T-helper 2 cell treated with Interferon-gamma antibody and Interleukin-4, amounts not matched to agents 5 μg/mL and 100 μg/mL, for 36 hours (primary cell): Measurements from ENCODE around the gene B3GNT7.

Experiments used
- DNase-seq: peaks from one replicate; pipeline ENCODE4 v3.0.0; 2021; ENCODE audit warnings: low spot score
- H3K27ac Mint-ChIP-seq: one replicate; pipeline ENCODE4 v1.8.0; 2021; ENCODE audit warnings: mild to moderate bottlenecking, mixed read lengths
- H3K27me3 Mint-ChIP-seq: one replicate; pipeline ENCODE4 v1.8.0; 2021; ENCODE audit warnings: low read depth, mixed read lengths
- H3K36me3 Mint-ChIP-seq: one replicate; pipeline ENCODE4 v1.8.0; 2021; ENCODE audit warnings: low read depth, mixed read lengths
- H3K4me1 Mint-ChIP-seq: one replicate; pipeline ENCODE4 v1.8.0; 2021; ENCODE audit warnings: low read depth, mixed read lengths
- H3K4me3 Mint-ChIP-seq: one replicate; pipeline ENCODE4 v1.8.0; 2022; ENCODE audit warnings: mild to moderate bottlenecking, moderate library complexity, mixed read lengths
- H3K9me3 Mint-ChIP-seq: one replicate; pipeline ENCODE4 v1.8.0; 2021; ENCODE audit warnings: mixed read lengths

B3GNT7 gene

DNA sequence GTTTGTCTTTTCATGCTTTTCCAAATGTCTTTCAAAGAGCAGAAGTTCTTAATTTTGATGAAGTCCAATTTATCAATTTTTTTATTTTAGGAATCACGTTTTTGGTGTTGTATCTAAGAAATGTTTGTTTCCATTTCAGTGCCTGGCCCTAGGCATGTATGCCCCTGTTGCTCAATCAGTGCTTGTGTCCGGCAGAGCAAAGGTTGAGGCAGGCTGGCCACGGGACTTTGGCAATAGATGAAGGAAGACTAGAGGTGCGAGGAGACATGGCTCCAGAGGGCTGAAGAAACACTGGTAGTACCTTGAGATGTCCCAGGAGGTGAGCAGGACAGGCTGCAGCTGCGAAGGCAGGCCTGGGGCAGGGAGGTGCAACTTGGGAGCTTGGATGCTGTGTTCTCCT lies 10.1 kb upstream of the B3GNT7 start:
- H3K27ac Mint-ChIP-seq, result no peak overlapping the region
- no peaks in the 10 kb centered on the region for H3K36me3 Mint-ChIP-seq
- DNase-seq, result no peak
- peaks cover 4% of the 10 kb centered on the region for H3K27me3 Mint-ChIP-seq
- no peaks in the 10 kb centered on the region for H3K4me1 Mint-ChIP-seq
- H3K9me3 Mint-ChIP-seq, result peaks cover 12% of the 10 kb centered on the region
- no peak overlapping the region for H3K4me3 Mint-ChIP-seq

DNA sequence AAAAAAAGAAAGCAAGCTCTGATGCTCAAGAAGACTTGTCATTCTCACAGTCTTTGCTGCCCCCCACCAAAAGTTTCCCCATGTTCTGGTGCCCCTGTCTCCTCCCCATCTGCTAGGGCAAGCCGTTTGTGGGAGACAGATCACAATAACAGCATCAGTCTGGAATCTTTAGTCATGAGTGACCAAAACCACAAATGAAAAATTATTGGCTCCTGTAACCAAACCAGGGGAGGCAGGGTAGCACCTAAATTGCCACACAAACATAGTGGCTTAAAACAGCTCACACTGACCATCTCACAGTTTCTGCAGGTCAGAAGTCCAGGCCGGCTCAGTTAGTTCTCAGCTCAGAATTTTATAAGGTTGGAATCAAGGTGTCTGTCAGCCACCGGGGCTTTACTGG lies 9.1 kb upstream of the B3GNT7 start:
- H3K27me3 Mint-ChIP-seq, result peaks cover 4% of the 10 kb centered on the region
- no peak overlapping the region for H3K4me3 Mint-ChIP-seq
- no peak overlapping the region for H3K27ac Mint-ChIP-seq
- no peaks in the 10 kb centered on the region for H3K4me1 Mint-ChIP-seq
- DNase-seq, result no peak
- H3K36me3 Mint-ChIP-seq, result no peaks in the 10 kb centered on the region
- peaks cover 12% of the 10 kb centered on the region for H3K9me3 Mint-ChIP-seq

DNA sequence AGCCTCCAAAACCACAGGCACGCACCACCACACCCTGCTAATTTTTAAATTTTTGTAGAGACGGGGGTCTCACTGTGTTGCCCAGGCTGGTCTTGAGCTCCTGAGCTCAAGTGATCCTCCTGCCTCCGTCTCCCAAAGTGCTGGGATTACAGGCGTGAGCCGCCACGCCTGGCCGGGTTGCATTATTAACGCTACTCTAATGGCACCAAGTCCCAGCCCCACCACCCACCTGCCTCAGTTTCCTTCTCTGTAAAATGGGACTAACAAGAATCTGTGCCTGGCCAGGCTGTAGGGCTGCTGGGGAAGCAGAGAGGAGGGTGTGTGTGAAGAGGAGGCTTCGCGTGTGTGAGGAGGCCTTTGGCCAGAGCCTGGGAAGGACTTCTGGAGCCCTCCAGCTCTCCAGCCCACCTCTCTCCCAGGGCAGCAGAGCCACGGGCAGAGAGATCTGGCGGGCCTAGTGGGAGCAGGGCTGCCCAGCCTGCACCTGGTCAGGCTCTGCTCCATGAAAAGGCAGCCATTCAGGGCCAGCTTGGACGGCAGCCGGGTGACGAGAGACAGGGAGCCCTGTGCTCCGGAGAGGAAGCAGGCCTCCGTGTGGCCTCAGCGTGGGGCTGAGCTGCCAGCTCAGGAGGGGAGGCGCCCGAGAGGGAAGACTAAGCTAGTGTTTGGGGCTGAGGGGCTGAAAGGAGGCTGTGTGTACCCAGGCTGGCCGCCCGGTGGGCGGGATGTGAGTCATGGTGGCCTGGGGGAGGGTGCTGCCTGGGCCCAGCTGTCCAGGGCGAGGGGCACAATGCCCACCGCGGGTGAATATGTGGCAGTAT lies 7.4 kb upstream of the B3GNT7 start:
- no peak overlapping the region for H3K27ac Mint-ChIP-seq
- H3K9me3 Mint-ChIP-seq, result peaks cover 12% of the 10 kb centered on the region
- H3K36me3 Mint-ChIP-seq, result no peaks in the 10 kb centered on the region
- DNase-seq, result no peak
- no peak overlapping the region for H3K4me3 Mint-ChIP-seq
- no peaks in the 10 kb centered on the region for H3K4me1 Mint-ChIP-seq
- H3K27me3 Mint-ChIP-seq, result peaks cover 4% of the 10 kb centered on the region

DNA sequence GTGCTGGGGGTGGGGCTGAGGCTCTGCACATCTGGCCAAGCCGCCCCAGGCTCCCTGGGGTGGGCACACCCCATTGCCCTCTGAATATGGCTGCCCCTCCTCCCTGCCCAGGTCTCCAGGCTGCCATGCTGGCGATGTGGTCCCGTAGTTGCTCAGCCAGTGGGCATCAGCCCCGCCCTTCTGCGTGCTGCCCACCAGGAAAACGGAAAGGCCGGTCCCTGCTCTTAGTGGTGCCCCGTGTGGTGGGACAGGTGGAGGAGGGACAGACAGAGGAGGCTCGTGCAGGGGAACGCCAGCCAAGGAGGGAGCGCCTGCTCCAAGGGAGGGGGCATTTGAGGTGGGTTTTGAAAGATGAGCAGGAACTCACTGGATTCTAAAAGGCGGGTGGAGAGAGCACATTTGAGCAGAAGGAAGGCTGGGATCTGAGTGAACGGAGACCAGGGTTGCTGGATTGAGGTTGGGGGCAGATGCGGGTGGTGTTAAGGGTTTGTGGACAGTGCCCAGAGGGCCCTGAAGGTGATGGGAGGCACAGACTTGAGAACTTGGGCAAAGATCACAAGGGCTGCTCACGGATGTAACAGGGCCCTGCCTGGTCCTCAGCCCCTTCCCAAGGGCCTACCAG lies 6.7 kb upstream of the B3GNT7 start:
- Mint-ChIP-seq H3K4me3 (no peak overlapping the region), H3K27ac (no peak overlapping the region), H3K4me1 (peaks cover 6% of the 10 kb centered on the region), H3K9me3 (peaks cover 12% of the 10 kb centered on the region), H3K36me3 (no peaks in the 10 kb centered on the region), H3K27me3 (peaks cover 11% of the 10 kb centered on the region)
- DNase-seq, result no peak

DNA sequence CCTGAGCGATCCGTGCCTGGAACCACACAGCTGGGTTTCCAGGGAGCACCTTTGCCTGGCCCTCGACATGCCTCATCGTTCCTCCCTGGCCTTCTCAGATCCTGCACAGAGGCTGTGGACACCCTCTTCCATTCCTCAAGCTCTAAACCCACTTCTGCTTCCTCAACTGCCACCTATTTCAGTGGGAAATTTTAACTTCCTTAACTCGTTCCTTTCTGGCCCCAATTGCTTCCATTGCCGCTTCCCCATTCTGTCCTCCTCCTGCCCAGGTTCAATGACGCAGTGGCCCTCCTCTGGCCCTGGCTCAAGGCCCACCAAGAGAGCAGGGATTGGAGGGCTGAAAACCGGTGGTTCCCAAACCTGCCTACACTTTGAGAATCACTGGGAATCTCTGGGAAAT lies 4.8 kb upstream of the B3GNT7 start:
- H3K27ac Mint-ChIP-seq, result no peak overlapping the region
- H3K4me3 Mint-ChIP-seq, result no peak overlapping the region
- DNase-seq, result no peak
- peaks cover 4% of the 10 kb centered on the region for H3K9me3 Mint-ChIP-seq
- peaks cover 8% of the 10 kb centered on the region for H3K4me1 Mint-ChIP-seq
- peaks cover 19% of the 10 kb centered on the region for H3K27me3 Mint-ChIP-seq
- no peaks in the 10 kb centered on the region for H3K36me3 Mint-ChIP-seq

DNA sequence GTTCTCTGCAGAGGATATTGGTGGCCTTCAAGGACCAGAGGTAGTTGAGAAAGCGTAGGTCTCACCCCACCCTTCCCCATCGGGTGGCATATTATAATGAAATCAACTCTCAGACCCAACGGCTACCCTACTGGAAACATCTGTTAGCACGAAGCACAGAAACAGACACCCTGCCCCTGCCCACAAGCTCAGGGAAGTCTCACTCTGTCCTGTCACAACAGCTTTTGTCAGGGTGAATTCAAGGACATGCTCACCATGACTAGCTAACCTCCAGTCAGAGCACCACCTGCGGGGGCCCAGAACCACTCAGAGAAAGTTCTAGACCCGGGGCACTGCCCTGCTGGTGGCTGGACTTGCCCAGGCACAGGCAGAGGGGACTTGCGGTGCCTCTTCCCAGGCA lies 3.5 kb upstream of the B3GNT7 start:
- Mint-ChIP-seq H3K9me3 (no peaks in the 10 kb centered on the region), H3K4me3 (no peak overlapping the region), H3K27me3 (peaks cover 23% of the 10 kb centered on the region), H3K4me1 (peaks cover 8% of the 10 kb centered on the region), H3K36me3 (no peaks in the 10 kb centered on the region), H3K27ac (no peak overlapping the region)
- DNase-seq, result no peak

DNA sequence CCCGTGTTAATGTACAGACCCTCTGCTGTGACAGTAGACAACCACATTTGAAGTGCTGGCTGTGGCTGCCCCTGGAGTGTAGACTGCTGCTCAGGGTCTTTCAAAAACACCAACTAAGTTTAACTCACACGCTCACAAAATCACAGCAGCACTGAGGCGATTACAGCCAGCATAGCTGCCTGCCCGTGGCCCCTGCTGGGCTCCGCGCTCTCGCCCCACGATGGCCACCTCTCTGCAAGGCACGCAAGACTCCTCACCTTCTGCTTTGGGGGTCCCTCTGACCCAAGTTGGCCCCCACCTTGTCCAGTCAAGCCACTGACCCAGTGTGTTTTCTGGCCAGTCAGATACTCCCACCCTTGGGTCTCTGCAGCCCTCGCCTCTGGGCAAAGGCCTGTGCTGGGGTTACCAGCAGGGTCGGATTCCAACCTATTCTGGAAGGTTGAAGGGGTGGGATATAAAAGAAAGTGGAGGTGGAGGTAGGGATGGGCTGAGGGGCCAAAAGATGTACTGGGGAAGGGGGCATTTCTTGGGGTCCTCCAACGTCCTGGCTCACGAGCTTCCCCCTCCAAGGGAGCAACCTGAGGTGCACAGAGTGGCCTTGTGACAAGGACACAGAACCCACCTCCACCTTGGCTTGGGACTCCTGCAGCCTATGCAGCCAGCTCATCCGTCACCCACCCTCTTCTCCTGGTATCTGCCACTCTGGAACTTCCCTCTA lies 2.9 kb upstream of the B3GNT7 start:
- Mint-ChIP-seq H3K36me3 (no peaks in the 10 kb centered on the region), H3K9me3 (no peaks in the 10 kb centered on the region), H3K4me3 (no peak overlapping the region), H3K27me3 (peaks cover 27% of the 10 kb centered on the region), H3K27ac (no peak overlapping the region), H3K4me1 (peaks cover 8% of the 10 kb centered on the region)
- no peak for DNase-seq

DNA sequence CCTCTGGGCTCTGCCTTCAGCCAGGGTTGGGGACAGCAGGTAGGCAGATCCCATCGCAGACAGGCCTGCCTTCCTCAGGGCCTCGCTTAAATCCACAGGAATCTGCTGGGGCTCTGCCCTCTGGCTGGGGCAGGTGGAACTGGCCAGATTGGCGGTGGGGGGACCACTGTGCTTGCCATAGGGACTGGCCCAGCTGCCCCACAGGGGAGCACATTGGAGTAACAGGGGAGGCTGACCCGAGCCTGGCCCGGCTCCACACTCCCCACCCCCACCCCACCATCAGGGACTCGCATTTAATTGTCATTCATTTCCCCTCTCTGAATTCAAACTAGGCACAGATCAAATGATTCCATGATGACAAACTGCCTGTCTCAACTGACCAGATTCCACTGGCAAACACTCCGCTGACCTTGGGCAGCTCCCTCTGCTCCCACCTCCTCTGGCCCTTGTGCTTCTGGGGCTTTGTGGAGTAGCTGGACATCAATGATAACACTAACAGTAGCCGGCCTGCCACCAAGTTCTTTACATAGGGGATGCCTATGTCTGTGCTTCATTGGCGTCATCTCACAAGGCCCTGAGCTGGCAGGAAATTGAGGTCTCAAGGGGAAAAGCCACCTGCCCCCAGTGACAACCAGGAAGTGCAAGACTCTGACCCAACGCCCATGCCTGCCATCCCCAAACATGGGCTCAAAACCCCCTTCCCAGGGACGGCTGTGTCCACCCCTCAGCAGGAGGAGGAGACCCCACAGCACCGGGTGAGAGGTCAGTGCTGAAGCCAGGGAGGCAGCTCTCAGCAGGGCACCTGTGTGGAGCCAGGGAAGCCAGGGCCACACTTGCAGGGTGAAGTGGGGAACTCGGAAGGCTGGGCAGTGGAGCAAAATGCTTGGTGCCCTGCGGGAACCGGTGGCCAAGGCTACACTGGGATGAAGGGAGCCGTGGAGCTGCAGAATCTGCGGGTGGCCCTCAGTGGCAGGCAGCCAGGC lies 2.1 kb upstream of the B3GNT7 start:
- Mint-ChIP-seq H3K27ac (peak overlapping the region; percentile 52), H3K4me1 (peaks cover 8% of the 10 kb centered on the region), H3K9me3 (no peaks in the 10 kb centered on the region), H3K4me3 (peak overlapping the region; percentile 4), H3K27me3 (peaks cover 29% of the 10 kb centered on the region), H3K36me3 (no peaks in the 10 kb centered on the region)
- no peak for DNase-seq

DNA sequence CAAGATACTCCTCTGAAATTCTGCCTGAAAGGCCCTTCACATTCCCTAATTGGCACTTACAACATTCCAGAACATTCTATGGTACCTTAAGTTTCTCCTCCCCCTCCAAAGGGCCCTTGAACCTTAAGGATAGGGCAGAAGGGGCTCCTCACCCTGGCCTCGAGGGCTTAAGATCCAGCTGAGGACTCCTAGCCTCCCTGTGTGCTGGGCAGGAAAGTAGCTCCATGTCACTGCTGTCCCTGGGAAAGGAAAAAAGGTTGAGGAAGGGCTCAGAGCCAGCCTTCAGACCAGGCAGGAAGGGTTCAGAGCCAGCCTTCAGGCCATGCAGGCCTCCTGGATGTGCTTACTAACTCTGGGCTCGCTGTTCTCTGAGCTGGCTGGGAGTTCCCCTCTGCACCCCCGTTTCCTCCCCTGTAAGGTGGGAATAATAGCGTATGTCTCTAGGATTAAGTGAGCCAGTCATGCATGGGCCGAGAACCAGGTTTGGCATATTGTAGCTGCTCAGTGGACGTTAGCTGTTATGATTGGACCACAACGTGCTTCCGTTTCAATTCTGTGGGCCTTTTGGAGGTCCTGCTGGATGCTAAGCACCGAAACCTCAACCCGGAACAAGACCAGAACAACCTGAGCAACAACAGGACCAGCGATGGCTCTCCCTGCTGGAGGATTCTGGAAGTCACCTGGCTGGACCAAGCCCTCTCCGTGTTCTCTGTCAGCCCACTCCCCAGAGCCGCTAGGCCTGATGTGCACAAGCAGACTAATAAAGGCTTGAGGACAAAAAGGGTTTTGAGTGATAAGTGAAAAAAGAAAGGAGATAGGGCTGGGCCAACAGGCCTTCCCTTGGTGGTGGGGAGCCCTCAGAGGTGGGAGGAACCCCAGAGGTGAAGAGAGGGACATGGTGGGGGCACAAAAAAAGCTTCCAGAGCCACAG lies 1.0 kb upstream of the B3GNT7 start:
- peaks cover 29% of the 10 kb centered on the region for H3K27me3 Mint-ChIP-seq
- peaks cover 8% of the 10 kb centered on the region for H3K4me1 Mint-ChIP-seq
- no peak overlapping the region for H3K27ac Mint-ChIP-seq
- no peak for DNase-seq
- no peaks in the 10 kb centered on the region for H3K36me3 Mint-ChIP-seq
- no peaks in the 10 kb centered on the region for H3K9me3 Mint-ChIP-seq
- peak overlapping the region; percentile 27 for H3K4me3 Mint-ChIP-seq

DNA sequence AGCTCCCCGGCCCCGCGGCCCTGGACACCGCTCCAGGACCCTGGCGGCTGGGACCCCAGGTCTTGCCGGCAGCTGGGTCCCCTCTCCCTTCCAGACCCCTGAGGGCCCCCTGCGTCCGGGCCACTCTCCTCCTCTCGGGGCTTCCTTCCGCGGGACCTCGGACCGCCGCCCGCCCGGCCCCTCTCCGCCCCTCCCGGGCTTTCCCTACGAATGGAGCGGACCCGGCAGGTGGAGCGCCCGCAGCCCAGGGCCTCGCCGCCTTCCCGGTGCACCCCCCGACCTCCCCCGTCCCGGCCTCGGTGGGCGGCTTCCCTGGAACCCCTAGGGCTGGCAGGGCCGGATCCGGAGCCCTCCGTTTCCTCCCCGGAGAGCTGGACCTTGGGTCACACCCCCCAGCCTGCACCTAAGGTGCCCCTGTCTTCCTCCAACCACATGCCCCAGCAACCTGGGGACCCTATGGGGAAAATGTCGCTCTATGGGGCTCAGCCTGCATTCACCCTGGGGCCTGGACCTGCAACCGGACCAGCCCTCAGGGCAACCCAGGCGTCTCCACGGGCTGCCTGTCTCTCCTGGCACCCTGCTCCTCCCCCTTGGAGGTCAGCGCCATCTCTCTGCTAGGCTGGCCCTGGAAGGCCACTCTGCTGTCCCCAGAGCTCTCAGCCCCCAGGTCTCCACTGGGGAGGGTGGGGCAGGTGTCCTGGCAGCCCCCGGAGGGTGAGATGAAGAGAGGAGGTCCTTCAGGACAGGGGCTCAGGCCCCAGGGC lies 730 bp downstream of the B3GNT7 start:
- peaks cover 8% of the 10 kb centered on the region for H3K4me1 Mint-ChIP-seq
- DNase-seq, result no peak
- H3K4me3 Mint-ChIP-seq, result no peak overlapping the region
- H3K9me3 Mint-ChIP-seq, result no peaks in the 10 kb centered on the region
- H3K27ac Mint-ChIP-seq, result no peak overlapping the region
- H3K36me3 Mint-ChIP-seq, result no peaks in the 10 kb centered on the region
- peaks cover 29% of the 10 kb centered on the region for H3K27me3 Mint-ChIP-seq

DNA sequence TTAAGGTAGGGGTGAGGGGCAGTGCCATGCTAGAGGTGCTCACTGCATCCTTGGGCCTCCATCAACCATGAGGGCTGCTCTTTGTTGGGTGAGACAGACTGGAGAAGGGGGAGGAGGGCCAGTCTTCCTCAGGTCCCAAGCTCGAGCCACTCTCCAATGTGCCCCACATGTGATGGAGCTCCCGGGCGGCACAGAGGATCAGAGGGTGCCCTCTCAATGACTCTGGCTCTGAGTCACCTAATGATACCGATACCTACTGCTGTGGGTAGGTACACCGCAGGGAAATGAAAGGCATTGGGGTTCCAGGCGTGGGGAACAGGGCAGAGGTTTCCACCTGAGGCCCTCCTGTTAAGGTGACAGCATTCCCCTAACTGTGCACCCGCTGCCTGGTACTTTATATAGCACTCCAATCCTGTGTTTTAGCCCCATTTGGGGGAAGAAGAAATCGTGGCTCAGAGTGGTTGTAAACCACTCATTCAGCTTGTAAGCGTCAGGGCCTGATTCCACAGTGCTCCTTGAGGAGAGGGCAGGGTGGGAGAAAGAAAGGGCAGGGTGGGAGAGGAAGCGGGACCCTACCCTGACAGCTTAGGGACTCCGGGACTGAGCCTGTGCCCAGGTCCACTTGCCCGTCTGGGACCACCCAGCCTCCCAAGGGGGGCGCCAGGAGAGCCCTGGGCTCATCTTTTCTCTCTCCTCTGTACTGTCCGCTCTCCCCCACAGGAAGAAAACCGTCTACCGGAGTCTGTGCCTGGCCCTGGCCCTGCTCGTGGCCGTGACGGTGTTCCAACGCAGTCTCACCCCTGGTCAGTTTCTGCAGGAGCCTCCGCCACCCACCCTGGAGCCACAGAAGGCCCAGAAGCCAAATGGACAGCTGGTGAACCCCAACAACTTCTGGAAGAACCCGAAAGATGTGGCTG lies 1.8 kb downstream of the B3GNT7 start:
- Mint-ChIP-seq H3K4me1 (peaks cover 8% of the 10 kb centered on the region), H3K9me3 (no peaks in the 10 kb centered on the region), H3K27me3 (peaks cover 31% of the 10 kb centered on the region), H3K4me3 (no peak overlapping the region), H3K36me3 (no peaks in the 10 kb centered on the region), H3K27ac (no peak overlapping the region)
- no peak for DNase-seq
